RWPE1 (cell line): Measurements from ENCODE around the gene ATOX1.
A peak's percentile ranks its signal among the peaks of the same experiment; 100 is the strongest.

Experiments
- CTCF ChIA-PET: fragments of 350-600 bp; sonication (Branson Sonifier 250); formaldehyde crosslinking; extraction: SDS; loops from one replicate; lab custom pipeline; 2021; lab: Yijun Ruan, JAX
- POLR2A ChIA-PET: fragments of 400-600 bp; formaldehyde crosslinking; extraction: SDS; loops from one replicate; lab custom pipeline; 2020; ENCODE audit warnings: antibody characterized with exemption; ENCODE audit not compliant: low non-redundant PET; lab: Yijun Ruan, JAX
- DNase-seq: peaks from one replicate; pipeline ENCODE4 v3.0.0; 2012; ENCODE audit warnings: low spot score
- H3K27ac ChIP-seq: fragments of 450-650 bp; 2 replicates; pipeline ENCODE4 v1.5.1; 2017
- CTCF ChIP-seq: fragments of 450-650 bp; conservative IDR thresholded peaks from 2 replicates; pipeline ENCODE4 v1.5.1; 2017; ENCODE audit warnings: low read depth, mild to moderate bottlenecking

ATOX1 gene

GRCh38 chr5:151720215-151720614, 38.2 kb downstream of the ATOX1 start:
- no peak for DNase-seq
- ChIA-PET CTCF (interaction anchor here (0.6 to 1.7 kb wide), 2 partner anchors 38 to 61 kb away, joined by 5 to 6 read pairs; partner anchors contain the start of gene ATOX1), POLR2A (no interaction called here)
- no peak for TF ChIP-seq CTCF
- no peak overlapping the region for H3K27ac ChIP-seq

- POLR2A ChIA-PET: no interaction called here
- TF ChIP-seq CTCF: peak; percentile 37; the same call in 1 of the 2 replicates
- CTCF ChIA-PET: interaction anchor here (0.7 to 1.7 kb wide), 3 partner anchors 20 to 131 kb away, joined by 3 to 6 read pairs (median 3); no protein-coding TSS in a partner anchor
- DNase-seq: no peak
- H3K27ac ChIP-seq: no peak overlapping the region
These were observed 39.0 kb downstream of the ATOX1 start for GRCh38 chr5:151719228-151720000.

GRCh38 chr5:151718646-151719045, 39.8 kb downstream of the ATOX1 start:
- ChIA-PET POLR2A (no interaction called here), CTCF (interaction anchor here (0.6 to 0.7 kb wide), 3 partner anchors 20 to 130 kb away, joined by 3 read pairs; no protein-coding TSS in a partner anchor)
- DNase-seq: no peak
- TF ChIP-seq CTCF: no peak
- H3K27ac ChIP-seq: no peak overlapping the region

- DNase-seq: no peak
- ChIA-PET POLR2A (no interaction called here), CTCF (interaction anchor here (0.6 kb wide), 1 partner anchor 78 kb away, joined by 3 read pairs; no protein-coding TSS in a partner anchor)
- TF ChIP-seq CTCF: no peak
- H3K27ac ChIP-seq: no peak overlapping the region
These were observed 40.3 kb downstream of the ATOX1 start for GRCh38 chr5:151718153-151718552.

- CTCF ChIA-PET: interaction anchor here (0.7 kb wide), 1 partner anchor 59 kb away, joined by 3 read pairs; no protein-coding TSS in a partner anchor
- DNase-seq: no peak
- POLR2A ChIA-PET: no interaction called here
- no peak for TF ChIP-seq CTCF
- H3K27ac ChIP-seq: no peak overlapping the region
These were observed 41.0 kb downstream of the ATOX1 start for GRCh38 chr5:151717416-151717815.

- DNase-seq: no peak
- POLR2A ChIA-PET: no interaction called here
- CTCF ChIA-PET: interaction anchor here (0.6 to 1.2 kb wide), 2 partner anchors 12 to 50 kb away, joined by 3 to 5 read pairs; no protein-coding TSS in a partner anchor
- no peak for TF ChIP-seq CTCF
- H3K27ac ChIP-seq: no peak overlapping the region
These were observed 49.2 kb downstream of the ATOX1 start for GRCh38 chr5:151709109-151709735.
